ENCODE measurements around the gene NEU4. TPM values are rescaled to one million over a fixed set of nuclear protein-coding genes. Genes with fewer than 3 reads are reported as not detected.
A peak's percentile ranks its signal among the peaks of the same experiment; 100 is the strongest.
"Not testable (repeated sequence)": the region's sequence is repeated elsewhere in the genome, so short reads cannot be mapped to it uniquely, and the experiment has no call there.

Gene NEU4, protein sequence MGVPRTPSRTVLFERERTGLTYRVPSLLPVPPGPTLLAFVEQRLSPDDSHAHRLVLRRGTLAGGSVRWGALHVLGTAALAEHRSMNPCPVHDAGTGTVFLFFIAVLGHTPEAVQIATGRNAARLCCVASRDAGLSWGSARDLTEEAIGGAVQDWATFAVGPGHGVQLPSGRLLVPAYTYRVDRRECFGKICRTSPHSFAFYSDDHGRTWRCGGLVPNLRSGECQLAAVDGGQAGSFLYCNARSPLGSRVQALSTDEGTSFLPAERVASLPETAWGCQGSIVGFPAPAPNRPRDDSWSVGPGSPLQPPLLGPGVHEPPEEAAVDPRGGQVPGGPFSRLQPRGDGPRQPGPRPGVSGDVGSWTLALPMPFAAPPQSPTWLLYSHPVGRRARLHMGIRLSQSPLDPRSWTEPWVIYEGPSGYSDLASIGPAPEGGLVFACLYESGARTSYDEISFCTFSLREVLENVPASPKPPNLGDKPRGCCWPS
- total RNA-seq (under 1 TPM in 1 of 2 donors, not detected in 1; 0.24 TPM), polyA plus RNA-seq (ENCODE audit: insufficient read length in 6 of 6) (under 1 TPM; 0.17 to 0.55 (median 0.33) TPM)
- long read RNA-seq, donor 1 = 0 reads
- long read RNA-seq, donor 2 = 0 reads
- long read RNA-seq, donor 3 = 0 reads
- long read RNA-seq, donor 4 = 0 reads
- long read RNA-seq, donor 5 = 0 reads
- long read RNA-seq, donor 6 = 0 reads
- long read RNA-seq, donor 7 = 0 reads
- long read RNA-seq, donor 8 = 0 reads
- long read RNA-seq, donor 9 = 0 reads
- long read RNA-seq, donor 10 = 0 reads
- long read RNA-seq, donor 11 = 0 reads
- long read RNA-seq, donor 12 = 0 reads

DNA sequence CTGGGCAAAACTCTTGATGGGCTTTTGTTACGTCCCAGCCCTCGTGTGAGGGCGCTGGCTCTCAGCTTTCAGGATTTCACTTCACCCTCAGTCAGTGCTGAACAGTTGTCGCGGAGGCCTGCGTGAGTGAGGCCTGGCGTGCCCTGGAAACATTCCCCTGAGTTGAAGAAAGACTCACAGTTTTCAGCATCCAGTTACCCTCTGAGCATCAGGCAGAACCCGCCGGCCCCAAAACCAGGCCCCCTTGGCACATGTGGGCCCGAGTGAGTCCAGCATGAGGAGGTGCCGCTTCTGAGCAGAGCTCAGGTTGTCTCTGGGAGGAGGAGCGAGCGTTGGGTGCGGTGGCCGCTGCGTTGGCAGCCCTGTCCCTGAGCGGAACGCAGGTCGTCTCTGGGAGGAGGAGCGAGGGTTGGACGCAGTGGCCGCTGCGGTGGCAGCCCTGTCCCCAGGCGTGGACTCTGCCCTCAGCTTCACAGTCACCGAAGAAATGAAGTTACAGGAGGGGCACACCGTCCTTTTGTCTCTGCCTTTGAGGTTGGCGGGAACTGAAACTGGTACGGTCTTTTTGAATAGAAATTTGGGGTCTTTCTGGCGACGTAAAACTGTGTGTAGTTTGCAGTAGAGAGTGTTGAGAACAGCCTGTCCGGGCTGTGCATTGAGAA lies at the start of gene NEU4:
Gene NEU4, plus strand, starts transcription at position 473 of the 662 bp plus-strand sequence. CDS start 5,292 bp downstream, outside the sequence.
- Histone ChIP-seq H3K4me1 (peaks cover 0 to 17% of the 10 kb centered on the region in 2 donors), H3K27me3 (peaks cover 10 to 41% of the 10 kb centered on the region in 2 donors), H3K9me3 (no peaks in the 10 kb centered on the region), H3K27ac (no peak within 1 kb of the TSS), H3K4me3 (no peak within 1 kb of the TSS), H3K36me3 (no peaks in the 10 kb centered on the region)
- DNase-seq (peak in 1 of 4 donors; percentile 24), ATAC-seq (no peak)
- TF ChIP-seq CTCF (IDR thresholded peaks at IDR 0.05) = no peak
- intact Hi-C loops (cut with DNase I) = no loop called here

DNA sequence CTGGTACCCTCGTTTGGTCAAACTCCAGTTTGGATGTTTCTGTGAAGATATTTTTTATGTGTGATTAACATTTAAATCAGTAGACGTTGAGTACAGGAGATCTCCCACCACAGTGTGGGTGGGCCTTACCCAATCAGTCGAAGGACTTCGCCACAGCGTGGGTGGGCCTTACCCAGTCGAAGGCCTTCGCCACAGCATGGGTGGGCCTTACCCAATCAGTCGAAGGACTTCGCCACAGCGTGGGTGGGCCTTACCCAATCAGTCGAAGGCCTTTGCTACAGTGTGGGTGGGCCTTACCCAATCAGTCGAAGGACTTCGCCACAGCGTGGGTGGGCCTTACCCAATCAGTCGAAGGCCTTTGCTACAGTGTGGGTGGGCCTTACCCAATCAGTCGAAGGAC lies 49.1 kb upstream of the NEU4 start:
- DNase-seq; H3K27ac ChIP-seq; H3K27me3 ChIP-seq; H3K9me3 ChIP-seq; H3K4me1 ChIP-seq; ATAC-seq; intact Hi-C loops (cut with DNase I); H3K4me3 ChIP-seq: not testable (repeated sequence)
- H3K36me3 ChIP-seq = peaks cover 0 to 51% of the 10 kb centered on the region in 2 donors

GRCh38 chr2:241760301-241760771 lies 48.7 kb upstream of the NEU4 start:
- H3K4me3 ChIP-seq = no peak overlapping the region
- no peak for TF ChIP-seq CTCF (IDR thresholded peaks at IDR 0.05)
- intact Hi-C loops (cut with DNase I) = no loop called here
- H3K9me3 ChIP-seq = no peaks in the 10 kb centered on the region
- H3K4me1 ChIP-seq = no peaks in the 10 kb centered on the region
- H3K27ac ChIP-seq = no peak overlapping the region
- H3K36me3 ChIP-seq = peaks cover 0 to 47% of the 10 kb centered on the region in 2 donors
- DNase-seq = peak in 1 of 4 donors; percentile 14
- ATAC-seq = no peak
- H3K27me3 ChIP-seq = no peaks in the 10 kb centered on the region

GRCh38 chr2:241762321-241762932 lies 46.6 kb upstream of the NEU4 start:
- DNase-seq (peak in 1 of 4 donors; percentile 10), ATAC-seq (no peak)
- TF ChIP-seq CTCF (IDR thresholded peaks at IDR 0.05) = no peak
- Histone ChIP-seq H3K4me3 (no peak overlapping the region), H3K4me1 (no peaks in the 10 kb centered on the region), H3K27me3 (no peaks in the 10 kb centered on the region), H3K9me3 (no peaks in the 10 kb centered on the region), H3K27ac (no peak overlapping the region), H3K36me3 (peaks cover 0 to 28% of the 10 kb centered on the region in 2 donors)
- intact Hi-C loops (cut with DNase I) = no loop called here

- intact Hi-C loops (cut with DNase I) = no loop called here
- H3K36me3 ChIP-seq = peaks cover 0 to 28% of the 10 kb centered on the region in 2 donors
- peak; percentile 33 for ATAC-seq
These were observed 46.0 kb upstream of the NEU4 start for GRCh38 chr2:241762933-241763369.

More at GRCh38 chr2:241762933-241763369, 46.0 kb upstream of the NEU4 start:
- Histone ChIP-seq H3K27ac (no peak overlapping the region), H3K4me1 (no peaks in the 10 kb centered on the region), H3K27me3 (no peaks in the 10 kb centered on the region), H3K9me3 (no peaks in the 10 kb centered on the region), H3K4me3 (no peak overlapping the region)
- no peak for DNase-seq
- no peak for TF ChIP-seq CTCF (IDR thresholded peaks at IDR 0.05)

Measured in left lung (tissue), 14 donors.